ENCODE results near the gene PCNX3. TPM values are rescaled to one million over a fixed set of nuclear protein-coding genes. Genes with fewer than 3 reads are reported as not detected.

PCNX3 gene
- polyA plus RNA-seq (2011; rRNA removed) (9.8 and 19.7 TPM in 2 replicates), polyA minus RNA-seq (2011; rRNA and poly(A)+ RNA removed) (25.0 and 25.7 TPM in 2 replicates)

DNA sequence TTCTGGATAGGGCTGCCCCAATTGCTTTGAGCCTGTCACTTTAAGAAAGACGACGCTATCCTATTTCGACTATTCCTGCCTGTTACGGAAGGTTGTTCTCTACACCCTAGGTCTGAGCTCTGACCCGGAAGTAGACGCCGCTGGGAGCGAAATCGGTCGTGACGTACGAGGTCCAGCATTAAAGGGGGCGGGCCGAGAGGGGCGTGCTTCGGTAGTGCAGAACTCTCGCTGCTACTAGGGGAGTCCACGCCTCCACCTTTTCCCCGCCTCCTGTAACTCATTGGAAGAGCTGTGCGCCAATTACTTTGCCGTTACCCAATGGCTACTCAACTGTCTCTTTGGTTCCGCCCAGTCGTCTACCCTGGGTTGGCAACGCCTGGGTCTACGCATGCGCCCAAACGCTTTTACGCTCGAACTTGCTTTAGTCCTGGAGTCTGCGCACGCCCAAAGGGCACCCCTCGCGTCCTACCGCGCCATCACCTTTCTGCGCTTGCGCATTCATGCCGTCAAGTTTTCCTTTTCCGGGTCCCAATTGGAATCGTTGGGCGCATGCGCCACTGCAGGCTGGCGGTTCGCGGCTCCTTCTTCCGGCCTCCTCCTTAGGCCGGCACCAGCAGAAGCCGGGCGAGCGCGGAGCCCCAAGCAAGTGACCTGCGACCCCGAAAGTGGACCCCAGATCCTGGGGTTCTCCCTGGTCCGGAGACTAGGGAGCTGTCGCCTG is at the start of gene PCNX3:
Gene PCNX3 (plus strand): TSS at position 548 of the 721 bp plus-strand sequence. CDS start 536 bp downstream, outside the sequence.
- POLR2A ChIA-PET, result interaction anchor here (0.6 to 1.0 kb wide), 4 partner anchors 43 to 193 kb away, joined by 3 to 7 read pairs (median 3); partner anchors contain the start of genes FAM89B, MALAT1 and NEAT1
- CTCF ChIA-PET, result interaction anchor here (0.7 to 2.6 kb wide), 13 partner anchors 10 to 202 kb away, joined by 3 to 14 read pairs (median 3); partner anchors contain the start of gene AP5B1
- Histone ChIP-seq H3K4me3 (ENCODE audit: low read depth, low read length) (peak within 1 kb of the TSS; percentile 76), H3K27me3 (ENCODE audit: control insufficient read depth, insufficient read depth, low read length) (no peaks in the 10 kb centered on the region), H3K36me3 (ENCODE audit: control insufficient read depth, insufficient read depth, low read length) (peaks cover 34% of the 10 kb centered on the region)
- peak; percentile 100 for DNase-seq (ENCODE audit: low read depth)
- no peak for TF ChIP-seq CTCF (IDR thresholded peaks at IDR 0.05; ENCODE audit: insufficient read depth, low read depth, low read length)

DNA sequence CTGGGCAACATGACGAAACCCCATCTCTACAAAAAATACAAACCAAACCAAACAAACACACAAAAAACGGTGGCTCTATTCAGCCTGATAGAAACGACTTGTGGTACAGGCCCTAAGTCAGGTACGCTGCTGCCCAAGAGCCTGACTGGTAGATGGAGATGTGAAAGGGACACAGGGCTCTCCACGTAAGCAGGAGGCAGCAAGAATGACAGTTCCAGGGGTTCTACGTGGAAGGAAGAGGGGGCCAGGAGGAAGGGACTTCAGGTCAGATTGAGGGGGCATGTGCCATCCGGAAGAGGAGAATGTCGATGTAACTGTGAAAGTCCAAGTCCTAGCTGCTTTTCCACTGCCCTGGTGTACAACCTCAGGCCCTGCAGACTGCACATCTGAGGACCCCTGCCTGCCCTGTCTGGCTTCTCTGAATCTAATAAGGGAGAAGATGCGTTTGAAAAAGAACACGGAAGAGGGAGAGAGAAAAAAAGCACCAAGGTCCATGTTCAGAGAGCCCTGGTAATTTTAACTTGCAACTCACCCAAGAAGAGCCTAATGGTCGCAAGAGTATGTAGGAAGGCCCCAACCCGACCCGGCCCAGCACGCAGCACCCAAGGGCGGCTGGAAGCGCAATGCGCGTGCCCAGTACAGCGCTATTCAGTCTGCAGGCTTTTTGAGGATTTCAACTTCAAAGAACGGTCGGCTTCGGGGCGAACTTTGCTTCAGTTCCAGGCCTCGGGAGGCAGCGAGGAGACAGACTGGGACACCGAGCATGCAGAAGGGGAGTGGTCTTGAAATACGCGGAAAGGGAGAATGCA is 46.2 kb upstream of the PCNX3 start:
- H3K27me3 ChIP-seq (ENCODE audit: control insufficient read depth, insufficient read depth, low read length), result no peaks in the 10 kb centered on the region
- DNase-seq (ENCODE audit: low read depth), result no peak
- POLR2A ChIA-PET, result no interaction called here
- peak overlapping the region; percentile 93 for H3K4me3 ChIP-seq (ENCODE audit: low read depth, low read length)
- TF ChIP-seq CTCF (IDR thresholded peaks at IDR 0.05; ENCODE audit: insufficient read depth, low read depth, low read length), result no peak
- H3K36me3 ChIP-seq (ENCODE audit: control insufficient read depth, insufficient read depth, low read length), result peaks cover 5% of the 10 kb centered on the region
- CTCF ChIA-PET, result interaction anchor here (1.0 to 5.6 kb wide), 4 partner anchors 17 to 45 kb away, joined by 4 to 83 read pairs (median 40); partner anchors contain the start of gene SCYL1

DNA sequence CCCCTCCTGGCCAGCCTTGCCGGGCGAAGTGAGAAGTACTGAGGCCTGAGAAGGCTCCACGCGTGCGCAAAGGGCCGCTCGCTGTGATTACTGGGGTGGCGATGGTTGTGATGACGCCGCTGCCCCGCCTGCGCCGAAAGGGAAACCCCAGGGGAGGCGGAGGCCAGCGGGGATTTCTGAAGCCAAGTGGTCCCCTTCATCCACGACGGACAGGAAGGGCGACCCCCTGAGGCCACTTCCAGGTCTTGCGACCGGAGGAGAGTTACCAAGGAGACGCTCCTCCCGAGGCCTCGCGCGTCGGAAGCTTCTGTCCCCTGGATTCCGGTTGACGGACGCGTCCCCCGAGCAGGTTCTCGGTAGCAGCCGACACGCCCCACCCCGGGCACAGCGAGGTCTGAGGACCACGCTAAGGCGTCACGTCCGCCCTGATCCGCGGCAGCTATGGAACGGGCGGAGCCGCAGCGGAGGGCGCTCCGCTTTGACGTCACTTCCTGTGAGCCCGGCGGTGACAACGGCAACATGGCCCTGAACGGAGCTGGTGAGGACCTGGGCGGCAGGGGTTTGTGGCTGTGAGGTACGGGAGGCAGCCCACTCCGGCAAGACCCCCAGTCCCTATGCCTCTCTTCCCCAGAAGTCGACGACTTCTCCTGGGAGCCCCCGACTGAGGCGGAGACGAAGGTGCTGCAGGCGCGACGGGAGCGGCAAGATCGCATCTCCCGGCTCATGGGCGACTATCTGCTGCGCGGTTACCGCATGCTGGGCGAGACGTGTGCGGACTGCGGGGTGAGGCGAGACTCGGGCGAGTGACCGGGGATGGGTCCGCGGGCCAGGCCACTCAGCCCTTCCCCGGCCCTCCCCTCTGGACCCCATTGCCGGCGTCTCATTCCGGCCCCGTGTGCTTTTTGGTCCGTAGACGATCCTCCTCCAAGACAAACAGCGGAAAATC is 45.3 kb upstream of the PCNX3 start, which contains the start of gene ZNRD2:
Gene ZNRD2 (plus strand): TSS at position 505 of the 946 bp plus-strand sequence. CDS start 15 bp downstream, at position 520.
- DNase-seq (ENCODE audit: low read depth), result peak; percentile 89
- CTCF ChIA-PET, result interaction anchor here (0.8 to 5.6 kb wide), 6 partner anchors 10 to 45 kb away, joined by 3 to 83 read pairs (median 13); partner anchors contain the start of gene SCYL1
- peak within 1 kb of the TSS; percentile 93 for H3K4me3 ChIP-seq (ENCODE audit: low read depth, low read length)
- H3K36me3 ChIP-seq (ENCODE audit: control insufficient read depth, insufficient read depth, low read length), result peaks cover 5% of the 10 kb centered on the region
- H3K27me3 ChIP-seq (ENCODE audit: control insufficient read depth, insufficient read depth, low read length), result no peaks in the 10 kb centered on the region
- POLR2A ChIA-PET, result no interaction called here
- peak; percentile 57 for TF ChIP-seq CTCF (IDR thresholded peaks at IDR 0.05; ENCODE audit: insufficient read depth, low read depth, low read length)

GRCh38 chr11:65571420-65571819 is 44.2 kb upstream of the PCNX3 start:
- no peak for TF ChIP-seq CTCF (IDR thresholded peaks at IDR 0.05; ENCODE audit: insufficient read depth, low read depth, low read length)
- CTCF ChIA-PET, result interaction anchor here (1.3 to 5.6 kb wide), 4 partner anchors 12 to 44 kb away, joined by 3 to 83 read pairs (median 47); partner anchors contain the start of gene PCNX3
- POLR2A ChIA-PET, result interaction anchor here (0.6 kb wide), 2 partner anchors 70 to 248 kb away, joined by 3 to 6 read pairs; no protein-coding TSS in a partner anchor
- H3K36me3 ChIP-seq (ENCODE audit: control insufficient read depth, insufficient read depth, low read length), result peaks cover 5% of the 10 kb centered on the region
- peak overlapping the region; percentile 93; the same call in 1 of the 2 replicates for H3K4me3 ChIP-seq (ENCODE audit: low read depth, low read length)
- no peaks in the 10 kb centered on the region for H3K27me3 ChIP-seq (ENCODE audit: control insufficient read depth, insufficient read depth, low read length)
- DNase-seq (ENCODE audit: low read depth), result no peak
